Stomach (tissue), 9 donors: ENCODE results near the gene VAPA. TPM values are rescaled to one million over a fixed set of nuclear protein-coding genes. Genes with fewer than 3 reads are reported as not detected.
A peak's percentile ranks its signal among the peaks of the same experiment; 100 is the strongest.

ENCODE experiments used
- DNase-seq, 2 donors: peaks; one replicate each; pipeline versions ENCODE4 v3.0.0 to v3.0.0-alpha.2; 2013 to 2019
- H3K27ac ChIP-seq, 5 donors: fragments of 200-600 bp in 4 of 5; sonication (generic) in 4 of 5; one replicate each; pipeline ENCODE4 v1.5.1; 2013 to 2019; ENCODE audit warnings: mild to moderate bottlenecking in 1 of 5, moderate library complexity in 1 of 5
- H3K27me3 ChIP-seq, 3 donors: fragments of 200-600 bp; sonication (generic); one replicate each; pipeline ENCODE4 v1.5.1; 2017 to 2019; ENCODE audit warnings: mixed run types in 1 of 3
- H3K36me3 ChIP-seq, 4 donors: fragments of 200-600 bp; sonication (generic); 1 replicate in 3 of 4; 2 replicates in 1 of 4; pipeline ENCODE4 v1.5.1; 2016 to 2019
- H3K4me1 ChIP-seq, 4 donors: fragments of 200-600 bp; sonication (generic); one replicate each; pipeline ENCODE4 v1.5.1; 2016 to 2019
- H3K4me3 ChIP-seq, 4 donors: fragments of 200-600 bp; sonication (generic) in 3 of 4; one replicate each; pipeline ENCODE4 v1.5.1; 2016 to 2019; ENCODE audit warnings: mild to moderate bottlenecking in 1 of 4
- H3K9me3 ChIP-seq, 4 donors: fragments of 200-600 bp; sonication (generic); one replicate each; pipeline ENCODE4 v1.5.1; 2016 to 2019
- EP300 ChIP-seq: sonication (generic); formaldehyde crosslinking; IDR thresholded peaks from one replicate; pipeline ENCODE4 v1.6.1; 2017; ENCODE audit warnings: antibody characterized with exemption
- POLR2A ChIP-seq, 4 donors: fragments of 450-650 bp; IDR thresholded peaks; one replicate each; pipeline ENCODE4 v1.6.1; 2016; ENCODE audit warnings: antibody characterized with exemption in 4 of 4, control low read depth in 2 of 4, mild to moderate bottlenecking in 1 of 4, moderate library complexity in 1 of 4
- POLR2AphosphoS5 ChIP-seq, 3 donors: sonication (generic); formaldehyde crosslinking; IDR thresholded peaks; one replicate each; pipeline ENCODE4 v1.6.1; 2016; ENCODE audit warnings: antibody characterized with exemption in 3 of 3
- WGBS, 5 donors: extraction: QIAGEN DNeasy Blood & Tissue Kit in 3 of 5; methylation state at CpG; one replicate each; pipeline versions ENCODE4 v1.1.5 to v1.1.7; 2013 to 2018; 5-methylcytosine and 5-hydroxymethylcytosine counted together
- intact Hi-C: fragments of 100-400 bp; cut with DNase I; formaldehyde crosslinking; loops from one replicate; pipeline ENCODE4 v1.15.1; 2023; ENCODE audit warnings: low total_unique reads
- polyA plus RNA-seq, 3 donors: library from polyadenylated mRNA; stranded (reverse); fragments of 200-250 nt; gene quantifications; one replicate each; pipeline ENCODE4 v1.2.3, GENCODE V29; 2013
- total RNA-seq, 5 donors: library from RNA; depleted of rRNA; stranded (reverse); fragments of >200 nt; gene quantifications; one replicate each; pipeline versions ENCODE4 v1.1.0 to v1.2.3, GENCODE V29; 2014 to 2016
- TF ChIP-seq, protein P1 (sequence below), 7 experiments: fragments of 450-650 bp in 4 of 7; fragments of 200-600 bp in 3 of 7; sonication (generic) in 3 of 7; IDR thresholded peaks; one replicate each; pipeline ENCODE4 v1.5.1; 2016 to 2019; ENCODE audit warnings: antibody characterized with exemption in 7 of 7, control low read depth in 2 of 7, mild to moderate bottlenecking in 1 of 7
- donor health status: healthy with polysubstance abuse.
- donor health status: Bipolar disorder and iron deficiency.
- donor health status: healthy.

Gene VAPA
- total and polyA plus RNA-seq, 8 donors: 113 to 822 (median 169) TPM

DNA sequence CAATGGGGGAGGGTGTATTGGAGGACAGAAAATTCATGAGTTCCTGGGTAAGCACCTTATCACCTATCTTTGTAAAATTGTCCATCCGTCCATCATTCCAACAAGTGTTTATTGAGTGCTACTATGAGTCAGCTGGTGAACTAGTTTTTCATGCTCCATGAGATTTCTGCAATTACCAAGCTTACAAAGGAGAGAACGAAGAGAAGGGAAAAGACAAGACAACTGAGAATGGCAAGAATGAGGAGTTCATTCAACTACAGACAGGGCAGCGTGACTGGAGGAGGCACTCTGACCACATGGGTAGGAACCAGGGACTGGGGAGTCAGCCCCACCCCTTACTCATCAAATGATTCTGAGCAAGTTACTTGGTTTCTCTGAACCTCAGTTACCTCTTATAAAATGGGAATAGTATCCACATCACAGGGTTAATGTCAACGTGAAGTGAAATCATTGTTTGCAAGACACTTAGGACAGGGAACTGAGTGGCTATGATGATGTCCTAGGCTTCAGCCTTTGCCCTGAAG is 46.7 kb upstream of the VAPA start:
- intact Hi-C loops: no loop called here

DNA sequence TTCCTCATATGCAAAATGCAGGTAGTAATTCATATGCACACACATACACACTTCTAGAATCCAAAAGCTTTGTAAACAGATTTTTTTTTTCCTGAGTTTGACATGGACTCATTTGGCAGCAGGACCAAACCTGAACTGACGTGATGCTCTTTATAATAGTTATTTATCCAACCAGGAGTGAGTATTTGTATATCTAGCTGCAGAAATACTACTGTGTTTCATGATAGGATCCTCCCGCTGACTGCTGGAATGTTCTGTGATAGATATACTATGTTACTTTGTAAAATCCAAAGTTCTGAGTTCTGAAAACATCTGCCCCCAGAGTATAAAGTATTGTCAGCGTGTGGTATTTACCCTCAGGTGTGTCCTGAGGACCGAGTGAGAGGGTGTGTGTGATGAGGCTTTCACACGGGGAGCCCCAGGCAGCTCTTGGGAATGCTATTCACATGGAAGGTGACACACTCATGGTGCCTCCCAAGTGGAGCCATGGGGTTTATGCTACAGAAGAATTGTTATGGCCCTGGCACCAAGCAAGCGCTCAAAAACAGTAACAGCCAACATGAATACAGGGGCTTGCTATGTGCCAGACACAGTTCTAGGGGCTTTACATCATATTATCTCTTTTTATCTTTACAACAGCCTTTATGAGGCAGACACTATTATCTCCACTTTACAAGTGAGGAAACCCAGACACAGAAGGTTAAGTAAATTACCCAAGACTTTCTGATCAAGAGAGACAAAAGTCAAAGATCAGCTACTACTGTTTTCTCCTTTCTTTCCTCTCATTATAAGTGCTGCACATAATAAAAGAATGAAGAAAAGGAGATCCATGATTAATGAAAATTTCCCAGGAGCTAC is 44.7 kb upstream of the VAPA start:
- H3K27ac ChIP-seq: peak overlapping the region in 2 of 5 donors; percentile 7 to 34
- no peaks in the 10 kb centered on the region for H3K36me3 ChIP-seq
- H3K4me3 ChIP-seq: no peak overlapping the region
- peaks cover 11 to 22% (median 17%) of the 10 kb centered on the region in 4 donors for H3K4me1 ChIP-seq
- no peaks in the 10 kb centered on the region for H3K27me3 ChIP-seq
- peaks cover 4 to 16% (median 7%) of the 10 kb centered on the region in 4 donors for H3K9me3 ChIP-seq
- 58 to 74% (median 62%) methylated on average over 6 of the region's 6 CpGs for WGBS, 5 donors
- TF ChIP-seq, protein P1, sequence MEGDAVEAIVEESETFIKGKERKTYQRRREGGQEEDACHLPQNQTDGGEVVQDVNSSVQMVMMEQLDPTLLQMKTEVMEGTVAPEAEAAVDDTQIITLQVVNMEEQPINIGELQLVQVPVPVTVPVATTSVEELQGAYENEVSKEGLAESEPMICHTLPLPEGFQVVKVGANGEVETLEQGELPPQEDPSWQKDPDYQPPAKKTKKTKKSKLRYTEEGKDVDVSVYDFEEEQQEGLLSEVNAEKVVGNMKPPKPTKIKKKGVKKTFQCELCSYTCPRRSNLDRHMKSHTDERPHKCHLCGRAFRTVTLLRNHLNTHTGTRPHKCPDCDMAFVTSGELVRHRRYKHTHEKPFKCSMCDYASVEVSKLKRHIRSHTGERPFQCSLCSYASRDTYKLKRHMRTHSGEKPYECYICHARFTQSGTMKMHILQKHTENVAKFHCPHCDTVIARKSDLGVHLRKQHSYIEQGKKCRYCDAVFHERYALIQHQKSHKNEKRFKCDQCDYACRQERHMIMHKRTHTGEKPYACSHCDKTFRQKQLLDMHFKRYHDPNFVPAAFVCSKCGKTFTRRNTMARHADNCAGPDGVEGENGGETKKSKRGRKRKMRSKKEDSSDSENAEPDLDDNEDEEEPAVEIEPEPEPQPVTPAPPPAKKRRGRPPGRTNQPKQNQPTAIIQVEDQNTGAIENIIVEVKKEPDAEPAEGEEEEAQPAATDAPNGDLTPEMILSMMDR (IDR thresholded peaks at IDR 0.05): no peak
- TF ChIP-seq POLR2AphosphoS5 (IDR thresholded peaks at IDR 0.05): no peak
- intact Hi-C loops: no loop called here
- DNase-seq: no peak

More for the DNA sequence above, 46.7 kb upstream of the VAPA start:
- Histone ChIP-seq H3K4me3 (no peak overlapping the region), H3K27ac (no peak overlapping the region), H3K27me3 (no peaks in the 10 kb centered on the region), H3K4me1 (peaks cover 11 to 22% (median 17%) of the 10 kb centered on the region in 4 donors), H3K9me3 (peaks cover 4 to 16% (median 7%) of the 10 kb centered on the region in 4 donors), H3K36me3 (peaks cover 0 to 4% (median 0%) of the 10 kb centered on the region in 4 donors)
- DNase-seq: no peak
- 82 to 91% (median 86%) methylated on average over 4 of the region's 4 CpGs for WGBS, 5 donors
- no peak for TF ChIP-seq POLR2A (IDR thresholded peaks at IDR 0.05)
- TF ChIP-seq, protein P1 (IDR thresholded peaks at IDR 0.05): no peak
- TF ChIP-seq POLR2AphosphoS5 (IDR thresholded peaks at IDR 0.05): no peak
- TF ChIP-seq EP300: no peak

DNA sequence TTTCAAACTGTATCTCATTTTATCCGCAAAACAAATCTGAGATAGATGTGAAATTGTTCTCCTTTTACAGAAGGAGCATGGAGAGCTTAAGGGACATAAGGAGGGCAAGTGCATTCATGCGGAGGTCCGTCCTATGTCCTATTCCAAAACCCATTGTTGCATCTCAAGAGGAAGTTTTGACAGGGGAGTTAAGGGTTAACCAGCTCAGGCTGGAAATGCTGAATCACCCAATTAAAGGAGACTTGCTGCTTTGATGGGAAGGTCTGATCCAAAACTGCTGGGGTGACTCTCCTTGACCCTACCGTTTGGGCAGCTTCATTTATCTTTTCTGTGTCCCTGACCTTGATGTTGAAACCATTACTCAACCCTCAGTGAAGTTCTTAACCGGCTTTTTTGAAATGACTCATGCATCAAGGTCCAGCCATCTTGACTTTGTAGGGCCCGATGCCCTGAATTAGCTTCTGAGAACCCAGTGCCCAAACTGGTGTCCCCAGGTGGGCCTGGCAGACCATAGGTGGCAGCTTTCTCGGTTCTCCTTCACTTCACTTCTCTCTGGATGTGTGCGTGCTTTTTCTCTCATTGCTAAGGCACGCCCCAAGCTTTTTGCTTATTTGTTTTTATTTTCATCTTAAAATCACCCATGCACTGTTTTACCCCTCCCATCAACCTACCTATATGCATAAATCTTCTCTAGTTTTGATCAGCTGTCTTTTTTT is 43.9 kb upstream of the VAPA start:
- H3K27ac ChIP-seq: peak overlapping the region in 2 of 5 donors; percentile 7 to 9
- peak in 1 of 2 donors; percentile 44 for DNase-seq
- H3K27me3 ChIP-seq: no peaks in the 10 kb centered on the region
- H3K9me3 ChIP-seq: peaks cover 4 to 16% (median 7%) of the 10 kb centered on the region in 4 donors
- no peaks in the 10 kb centered on the region for H3K36me3 ChIP-seq
- intact Hi-C loops: no loop called here
- 60 to 63% (median 61%) methylated on average over 9 of the region's 9 CpGs for WGBS, 5 donors
- H3K4me3 ChIP-seq: no peak overlapping the region
- no peak for TF ChIP-seq POLR2A (IDR thresholded peaks at IDR 0.05)
- peak in 2 of 3 donors; percentile 32 to 74 for TF ChIP-seq POLR2AphosphoS5 (IDR thresholded peaks at IDR 0.05)
- peaks cover 11 to 22% (median 17%) of the 10 kb centered on the region in 4 donors for H3K4me1 ChIP-seq

DNA sequence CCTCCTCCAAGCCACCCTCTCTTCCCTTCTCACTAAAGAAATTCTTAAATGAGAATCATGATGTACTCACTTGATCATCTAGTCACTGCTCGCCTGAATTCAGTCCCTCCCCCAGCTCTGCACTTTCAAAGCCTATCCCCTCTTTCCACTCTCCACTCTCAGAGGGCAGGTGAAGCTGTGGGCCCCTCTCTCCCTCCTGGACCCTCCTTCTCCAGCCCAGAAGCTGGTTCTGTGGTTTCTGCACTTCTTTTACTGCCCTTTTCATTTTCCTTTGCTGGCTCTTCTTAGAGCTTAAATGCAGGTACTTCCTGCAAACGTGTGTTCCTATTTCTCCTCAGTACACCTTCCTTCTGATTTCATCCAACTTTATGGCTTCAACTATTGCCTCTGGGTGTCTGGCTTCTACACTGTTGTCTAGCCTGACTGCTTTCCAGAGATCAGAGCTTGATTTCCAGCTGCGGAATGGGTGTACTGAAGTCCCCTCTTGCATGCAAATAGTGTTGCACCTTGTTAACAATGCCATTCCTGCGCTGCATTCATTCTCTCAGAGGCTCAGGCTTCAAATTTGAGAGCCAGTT is 43.3 kb upstream of the VAPA start:
- DNase-seq: no peak

More for the DNA sequence above, 43.3 kb upstream of the VAPA start:
- H3K27ac ChIP-seq: peak overlapping the region in 1 of 5 donors; percentile 7
- H3K36me3 ChIP-seq: no peaks in the 10 kb centered on the region
- peaks cover 0 to 11% (median 4%) of the 10 kb centered on the region in 4 donors for H3K9me3 ChIP-seq
- H3K4me3 ChIP-seq: no peak overlapping the region
- H3K27me3 ChIP-seq: no peaks in the 10 kb centered on the region
- TF ChIP-seq EP300 (no peak), POLR2A (IDR thresholded peaks at IDR 0.05) (no peak), POLR2AphosphoS5 (IDR thresholded peaks at IDR 0.05) (no peak)
- TF ChIP-seq, protein P1 (IDR thresholded peaks at IDR 0.05): no peak
- intact Hi-C loops: no loop called here
- 67 to 76% (median 69%) methylated on average over 4 of the region's 4 CpGs for WGBS, 5 donors
- peaks cover 11 to 22% (median 17%) of the 10 kb centered on the region in 4 donors for H3K4me1 ChIP-seq
